Neural progenitor cell (in vitro differentiated cells): ENCODE results near the gene SYMPK.

ENCODE experiments used
- EZH2 ChIP-seq: fragments of 200-600 bp; sonication (generic); IDR thresholded peaks from 2 replicates; pipeline ENCODE4 v1.6.1; 2017; ENCODE audit warnings: antibody characterized with exemption, mild to moderate bottlenecking, moderate library complexity
- EZH2phosphoT487 ChIP-seq: fragments of 200-600 bp; sonication (generic); IDR thresholded peaks from 2 replicates; pipeline ENCODE4 v1.6.1; 2017; ENCODE audit warnings: antibody characterized with exemption
- TF ChIP-seq, protein P1 (sequence below): fragments of 200-600 bp; sonication (generic); IDR thresholded peaks from 2 replicates; pipeline ENCODE4 v1.5.1; 2017; ENCODE audit warnings: antibody characterized with exemption, mild to moderate bottlenecking

DNA sequence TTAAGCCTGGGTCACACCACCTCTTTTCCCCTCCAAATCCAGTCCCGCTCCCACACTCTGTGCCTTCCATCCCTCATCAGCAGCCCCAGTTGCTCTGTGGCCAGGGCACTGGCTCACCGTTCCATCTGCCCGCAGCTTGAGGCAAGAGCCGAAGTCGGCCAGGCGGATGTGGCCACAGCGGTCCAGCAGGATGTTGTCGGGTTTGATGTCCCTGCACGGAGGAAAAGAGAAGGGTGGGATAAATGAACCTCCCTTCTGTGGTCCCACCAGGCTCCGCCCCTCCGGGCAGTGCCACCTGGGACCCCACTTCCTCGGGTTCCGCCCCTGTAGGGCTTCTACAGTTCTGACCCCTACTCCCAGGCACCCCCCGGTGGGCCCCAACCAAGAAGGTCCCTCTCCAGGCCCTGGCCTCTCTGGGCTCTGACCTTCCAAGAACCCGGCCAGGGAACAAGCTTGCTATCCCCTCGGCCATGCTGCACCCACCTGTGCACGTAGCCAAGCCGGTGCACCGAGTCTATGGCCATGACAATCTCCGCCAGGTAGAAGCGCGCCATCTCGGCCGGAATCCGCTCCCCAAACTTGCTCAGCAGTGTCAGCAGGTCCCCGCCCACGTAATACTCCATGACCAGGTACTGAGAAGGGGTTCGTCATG, 84.8 kb downstream of the SYMPK start:
- TF ChIP-seq, protein P1, sequence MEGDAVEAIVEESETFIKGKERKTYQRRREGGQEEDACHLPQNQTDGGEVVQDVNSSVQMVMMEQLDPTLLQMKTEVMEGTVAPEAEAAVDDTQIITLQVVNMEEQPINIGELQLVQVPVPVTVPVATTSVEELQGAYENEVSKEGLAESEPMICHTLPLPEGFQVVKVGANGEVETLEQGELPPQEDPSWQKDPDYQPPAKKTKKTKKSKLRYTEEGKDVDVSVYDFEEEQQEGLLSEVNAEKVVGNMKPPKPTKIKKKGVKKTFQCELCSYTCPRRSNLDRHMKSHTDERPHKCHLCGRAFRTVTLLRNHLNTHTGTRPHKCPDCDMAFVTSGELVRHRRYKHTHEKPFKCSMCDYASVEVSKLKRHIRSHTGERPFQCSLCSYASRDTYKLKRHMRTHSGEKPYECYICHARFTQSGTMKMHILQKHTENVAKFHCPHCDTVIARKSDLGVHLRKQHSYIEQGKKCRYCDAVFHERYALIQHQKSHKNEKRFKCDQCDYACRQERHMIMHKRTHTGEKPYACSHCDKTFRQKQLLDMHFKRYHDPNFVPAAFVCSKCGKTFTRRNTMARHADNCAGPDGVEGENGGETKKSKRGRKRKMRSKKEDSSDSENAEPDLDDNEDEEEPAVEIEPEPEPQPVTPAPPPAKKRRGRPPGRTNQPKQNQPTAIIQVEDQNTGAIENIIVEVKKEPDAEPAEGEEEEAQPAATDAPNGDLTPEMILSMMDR: no peak
- no peak for TF ChIP-seq EZH2phosphoT487
- TF ChIP-seq EZH2: no peak
